Measurements from ENCODE around the gene RGS14.

- no peak for TF ChIP-seq CTCF (IDR thresholded peaks at IDR 0.05)
- no peak for TF ChIP-seq POLR2A (IDR thresholded peaks at IDR 0.05)
- no peak for TF ChIP-seq POLR2AphosphoS5 (IDR thresholded peaks at IDR 0.05)
- no peak for TF ChIP-seq EP300 (IDR thresholded peaks at IDR 0.05)
Observed at GRCh38 chr5:177359451-177359851, 1.7 kb downstream of the RGS14 start.
